Measurements from ENCODE around the gene NEB.

The NEB gene

GRCh38 chr2:151654891-151655290, 79.4 kb downstream of the NEB start:
- TF ChIP-seq TEAD4 (IDR thresholded peaks at IDR 0.05) (no peak), TAF1 (IDR thresholded peaks at IDR 0.05; ENCODE audit: low read depth) (no peak), USF1 (IDR thresholded peaks at IDR 0.05) (no peak), NFIC (IDR thresholded peaks at IDR 0.05) (no peak), CEBPB (IDR thresholded peaks at IDR 0.05) (no peak), YY1 (IDR thresholded peaks at IDR 0.05; ENCODE audit: low read depth) (no peak), EP300 (IDR thresholded peaks at IDR 0.05; ENCODE audit: borderline replicate concordance) (no peak), FOXM1 (IDR thresholded peaks at IDR 0.05; ENCODE audit: borderline replicate concordance, low read depth) (no peak)

- TF ChIP-seq CREB1 (IDR thresholded peaks at IDR 0.05; ENCODE audit: low read depth): no peak
Measured at GRCh38 chr2:151654085-151654484, 80.2 kb downstream of the NEB start.

- no peak for TF ChIP-seq NFIC (IDR thresholded peaks at IDR 0.05)
- no peak for TF ChIP-seq RAD21 (IDR thresholded peaks at IDR 0.05; ENCODE audit: low read depth)
- TF ChIP-seq CEBPB (IDR thresholded peaks at IDR 0.05): no peak
- no peak for TF ChIP-seq ZBTB7A (IDR thresholded peaks at IDR 0.05; ENCODE audit: low read depth)
- TF ChIP-seq TCF12 (IDR thresholded peaks at IDR 0.05; ENCODE audit: low read depth): no peak
- TF ChIP-seq FOXM1 (IDR thresholded peaks at IDR 0.05; ENCODE audit: borderline replicate concordance, low read depth): no peak
- TF ChIP-seq USF1 (IDR thresholded peaks at IDR 0.05): no peak
- TF ChIP-seq TEAD4 (IDR thresholded peaks at IDR 0.05): no peak
- TF ChIP-seq YY1 (IDR thresholded peaks at IDR 0.05; ENCODE audit: low read depth): no peak
- no peak for TF ChIP-seq REST (IDR thresholded peaks at IDR 0.05; ENCODE audit: low read depth)
- no peak for TF ChIP-seq EGR1 (IDR thresholded peaks at IDR 0.05)
- no peak for TF ChIP-seq EP300 (IDR thresholded peaks at IDR 0.05; ENCODE audit: borderline replicate concordance)
Measured at GRCh38 chr2:151651274-151651673, 83.0 kb downstream of the NEB start.

GRCh38 chr2:151650456-151650855, 83.8 kb downstream of the NEB start:
- TF ChIP-seq CEBPB (IDR thresholded peaks at IDR 0.05) (no peak), TCF12 (IDR thresholded peaks at IDR 0.05; ENCODE audit: low read depth) (no peak), EP300 (IDR thresholded peaks at IDR 0.05; ENCODE audit: borderline replicate concordance) (no peak), NFIC (IDR thresholded peaks at IDR 0.05) (no peak), MAX (IDR thresholded peaks at IDR 0.05) (no peak), REST (IDR thresholded peaks at IDR 0.05; ENCODE audit: low read depth) (no peak), TEAD4 (IDR thresholded peaks at IDR 0.05) (no peak), CREB1 (IDR thresholded peaks at IDR 0.05; ENCODE audit: low read depth) (no peak), USF1 (IDR thresholded peaks at IDR 0.05) (no peak), EGR1 (IDR thresholded peaks at IDR 0.05) (no peak), TAF1 (IDR thresholded peaks at IDR 0.05; ENCODE audit: low read depth) (no peak), YY1 (IDR thresholded peaks at IDR 0.05; ENCODE audit: low read depth) (no peak), FOXM1 (IDR thresholded peaks at IDR 0.05; ENCODE audit: borderline replicate concordance, low read depth) (no peak)

GRCh38 chr2:151649966-151650365, 84.3 kb downstream of the NEB start:
- TF ChIP-seq USF1 (IDR thresholded peaks at IDR 0.05) (no peak), FOXM1 (IDR thresholded peaks at IDR 0.05; ENCODE audit: borderline replicate concordance, low read depth) (no peak), TEAD4 (IDR thresholded peaks at IDR 0.05) (no peak), YY1 (IDR thresholded peaks at IDR 0.05; ENCODE audit: low read depth) (no peak), RAD21 (IDR thresholded peaks at IDR 0.05; ENCODE audit: low read depth) (no peak), ZBTB7A (IDR thresholded peaks at IDR 0.05; ENCODE audit: low read depth) (no peak), CREB1 (IDR thresholded peaks at IDR 0.05; ENCODE audit: low read depth) (no peak), MAX (IDR thresholded peaks at IDR 0.05) (no peak), TAF1 (IDR thresholded peaks at IDR 0.05; ENCODE audit: low read depth) (no peak), CEBPB (IDR thresholded peaks at IDR 0.05) (no peak), NFIC (IDR thresholded peaks at IDR 0.05) (no peak), EGR1 (IDR thresholded peaks at IDR 0.05) (no peak), TCF12 (IDR thresholded peaks at IDR 0.05; ENCODE audit: low read depth) (no peak), REST (IDR thresholded peaks at IDR 0.05; ENCODE audit: low read depth) (no peak), EP300 (IDR thresholded peaks at IDR 0.05; ENCODE audit: borderline replicate concordance) (no peak)

All from Ishikawa (cell line).